MCF 10A (cell line): ENCODE data around the gene FAM240A. TPM values are rescaled to one million over a fixed set of nuclear protein-coding genes. Genes with fewer than 3 reads are reported as not detected.

ENCODE experiments used
- BruUV-seq: library from RNA; stranded (reverse); fragments of 400-500 nt; replicated peaks from 2 replicates; lab custom pipeline; 2021; lab: Mats Ljungman, UMichigan
- CTCF ChIA-PET: fragments of 300-600 bp; sonication (Branson Sonifier 250); formaldehyde crosslinking; extraction: SDS; loops from one replicate; lab custom pipeline; 2021; ENCODE audit warnings: antibody characterized with exemption, inconsistent platforms; lab: Yijun Ruan, JAX
- POLR2A ChIA-PET: fragments of 300-600, 350-650 bp; sonication (Branson Sonifier 250); formaldehyde crosslinking; extraction: SDS; loops from one replicate; lab custom pipeline; 2020; ENCODE audit warnings: antibody characterized with exemption, inconsistent platforms; lab: Yijun Ruan, JAX
- DNase-seq: peaks from one replicate; pipeline ENCODE4 v3.0.0-alpha.2; 2018; ENCODE audit not compliant: unreplicated experiment
- H3K27ac Mint-ChIP-seq: one replicate; pipeline ENCODE4 v1.8.0; 2022; ENCODE audit warnings: mild to moderate bottlenecking, low read depth, mixed read lengths; ENCODE audit not compliant: unreplicated experiment
- H3K27me3 Mint-ChIP-seq: one replicate; pipeline ENCODE4 v1.8.0; 2022; ENCODE audit warnings: mixed read lengths; ENCODE audit not compliant: insufficient read depth, unreplicated experiment
- H3K36me3 Mint-ChIP-seq: one replicate; pipeline ENCODE4 v1.8.0; 2022; ENCODE audit warnings: mild to moderate bottlenecking, moderate library complexity, mixed read lengths; ENCODE audit not compliant: insufficient read depth, unreplicated experiment
- H3K4me1 Mint-ChIP-seq: one replicate; pipeline ENCODE4 v1.8.0; 2022; ENCODE audit warnings: mixed read lengths; ENCODE audit not compliant: insufficient read depth, unreplicated experiment
- H3K4me3 Mint-ChIP-seq: one replicate; pipeline ENCODE4 v1.8.0; 2022; ENCODE audit warnings: mild to moderate bottlenecking, moderate library complexity, mixed read lengths; ENCODE audit not compliant: unreplicated experiment
- H3K9me3 Mint-ChIP-seq: one replicate; pipeline ENCODE4 v1.8.0; 2022; ENCODE audit warnings: mixed read lengths; ENCODE audit not compliant: unreplicated experiment
- CTCF ChIP-seq: fragments of 200-600 bp; IDR thresholded peaks from one replicate; pipeline ENCODE4 v1.8.0; 2022; ENCODE audit warnings: antibody characterized with exemption, mild to moderate bottlenecking; ENCODE audit not compliant: unreplicated experiment
- intact Hi-C: fragments of 100-400 bp; cut with micrococcal nuclease; formaldehyde crosslinking; loops from 2 replicates; pipeline ENCODE4 v1.14.1; 2022
- total RNA-seq: library from RNA; stranded (reverse); gene quantifications from 2 replicates; pipeline ENCODE4 v1.2.3, GENCODE V29; 2022

Gene FAM240A
- total RNA-seq, 1 experiment from 2014 or later, result not detected

- Mint-ChIP-seq H3K36me3 (no peaks in the 10 kb centered on the region), H3K9me3 (peaks cover 5% of the 10 kb centered on the region), H3K4me1 (peaks cover 2% of the 10 kb centered on the region), H3K27ac (no peak overlapping the region), H3K27me3 (peaks cover 14% of the 10 kb centered on the region), H3K4me3 (no peak overlapping the region)
- DNase-seq, result no peak
- ChIA-PET POLR2A (no interaction called here), CTCF (interaction anchor here (0.6 kb wide), 1 partner anchor 26 kb away, joined by 4 read pairs; no protein-coding TSS in a partner anchor)
- BruUV-seq, result no TSS peak
- intact Hi-C loops, result no loop called here
- TF ChIP-seq CTCF, result no peak
Observed at GRCh38 chr3:46655271-46655670, 42.9 kb downstream of the FAM240A start.

- intact Hi-C loops, result no loop called here
- Mint-ChIP-seq H3K27ac (no peak overlapping the region), H3K4me3 (no peak overlapping the region), H3K27me3 (peaks cover 14% of the 10 kb centered on the region), H3K9me3 (no peaks in the 10 kb centered on the region), H3K36me3 (no peaks in the 10 kb centered on the region), H3K4me1 (peaks cover 16% of the 10 kb centered on the region)
- no peak for DNase-seq
- ChIA-PET POLR2A (no interaction called here), CTCF (interaction anchor here (0.6 to 2.6 kb wide), 2 partner anchors 168 to 407 kb away, joined by 3 to 9 read pairs; no protein-coding TSS in a partner anchor)
- no TSS peak for BruUV-seq
- TF ChIP-seq CTCF, result no peak
Observed at GRCh38 chr3:46656778-46657556, 44.6 kb downstream of the FAM240A start.

GRCh38 chr3:46659285-46659684 is 47.0 kb downstream of the FAM240A start:
- CTCF ChIA-PET, result interaction anchor here (5.9 kb wide), 1 partner anchor 170 kb away, joined by 42 read pairs; no protein-coding TSS in a partner anchor
- no peak for DNase-seq
- H3K27me3 Mint-ChIP-seq, result peaks cover 14% of the 10 kb centered on the region
- no TSS peak for BruUV-seq
- peaks cover 33% of the 10 kb centered on the region for H3K4me1 Mint-ChIP-seq
- H3K9me3 Mint-ChIP-seq, result no peaks in the 10 kb centered on the region
- POLR2A ChIA-PET, result no interaction called here
- no peaks in the 10 kb centered on the region for H3K36me3 Mint-ChIP-seq
- H3K27ac Mint-ChIP-seq, result no peak overlapping the region
- no peak overlapping the region for H3K4me3 Mint-ChIP-seq
- no peak for TF ChIP-seq CTCF
- intact Hi-C loops, result no loop called here

- peaks cover 8% of the 10 kb centered on the region for H3K27me3 Mint-ChIP-seq
- no peaks in the 10 kb centered on the region for H3K9me3 Mint-ChIP-seq
- no peak overlapping the region for H3K27ac Mint-ChIP-seq
- no peak for TF ChIP-seq CTCF
- peaks cover 33% of the 10 kb centered on the region for H3K4me1 Mint-ChIP-seq
- ChIA-PET CTCF (interaction anchor here (1.2 to 5.9 kb wide), 4 partner anchors 11 to 171 kb away, joined by 4 to 42 read pairs (median 6); no protein-coding TSS in a partner anchor), POLR2A (interaction anchor here (1.1 to 2.6 kb wide), 3 partner anchors 10 to 172 kb away, joined by 4 to 19 read pairs (median 16); partner anchors contain the start of gene ALS2CL)
- no peak for DNase-seq
- H3K4me3 Mint-ChIP-seq, result no peak overlapping the region
- intact Hi-C loops, result no loop called here
- H3K36me3 Mint-ChIP-seq, result no peaks in the 10 kb centered on the region
- no TSS peak for BruUV-seq
Observed at GRCh38 chr3:46660003-46660402, 47.7 kb downstream of the FAM240A start.
